Measurements from ENCODE around the gene SMU1. TPM values are rescaled to one million over a fixed set of nuclear protein-coding genes. Genes with fewer than 3 reads are reported as not detected.

SMU1 gene
- total RNA-seq, 6 donors from 2014 or later, result 7.9 to 19.8 (median 17.2) TPM

DNA sequence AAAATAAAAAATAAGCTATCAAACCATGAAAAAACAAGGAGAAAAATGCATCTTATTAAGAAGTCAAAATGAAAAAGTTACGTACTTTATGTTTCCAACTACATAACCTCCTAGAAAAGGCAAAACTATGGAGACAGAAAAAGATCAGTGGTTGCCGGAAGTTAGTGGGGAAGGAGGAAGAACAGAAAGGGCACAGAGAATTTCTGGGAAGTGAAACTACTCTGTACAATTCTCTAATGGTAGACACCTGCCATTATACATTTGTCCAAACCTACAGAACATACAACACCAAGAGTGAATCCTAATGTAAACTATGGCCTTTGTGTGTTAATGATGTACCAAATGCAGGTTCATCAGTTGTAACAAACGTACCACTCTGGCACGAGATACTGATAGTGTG lies 25.3 kb downstream of the SMU1 start:
- Histone ChIP-seq H3K36me3 (peaks cover 9 to 91% (median 48%) of the 10 kb centered on the region in 4 donors), H3K4me1 (no peaks in the 10 kb centered on the region), H3K27ac (no peak overlapping the region), H3K27me3 (no peaks in the 10 kb centered on the region), H3K4me3 (no peak overlapping the region), H3K9me3 (no peaks in the 10 kb centered on the region)
- DNase-seq (no peak), ATAC-seq (ENCODE audit: low FRiP score in 2 of 2) (no peak)
- 75 to 92% methylated on average over 4 of the region's 4 CpGs for WGBS, 2 donors
- no peak for TF ChIP-seq POLR2A (IDR thresholded peaks at IDR 0.05)
- TF ChIP-seq, protein P1, sequence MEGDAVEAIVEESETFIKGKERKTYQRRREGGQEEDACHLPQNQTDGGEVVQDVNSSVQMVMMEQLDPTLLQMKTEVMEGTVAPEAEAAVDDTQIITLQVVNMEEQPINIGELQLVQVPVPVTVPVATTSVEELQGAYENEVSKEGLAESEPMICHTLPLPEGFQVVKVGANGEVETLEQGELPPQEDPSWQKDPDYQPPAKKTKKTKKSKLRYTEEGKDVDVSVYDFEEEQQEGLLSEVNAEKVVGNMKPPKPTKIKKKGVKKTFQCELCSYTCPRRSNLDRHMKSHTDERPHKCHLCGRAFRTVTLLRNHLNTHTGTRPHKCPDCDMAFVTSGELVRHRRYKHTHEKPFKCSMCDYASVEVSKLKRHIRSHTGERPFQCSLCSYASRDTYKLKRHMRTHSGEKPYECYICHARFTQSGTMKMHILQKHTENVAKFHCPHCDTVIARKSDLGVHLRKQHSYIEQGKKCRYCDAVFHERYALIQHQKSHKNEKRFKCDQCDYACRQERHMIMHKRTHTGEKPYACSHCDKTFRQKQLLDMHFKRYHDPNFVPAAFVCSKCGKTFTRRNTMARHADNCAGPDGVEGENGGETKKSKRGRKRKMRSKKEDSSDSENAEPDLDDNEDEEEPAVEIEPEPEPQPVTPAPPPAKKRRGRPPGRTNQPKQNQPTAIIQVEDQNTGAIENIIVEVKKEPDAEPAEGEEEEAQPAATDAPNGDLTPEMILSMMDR (IDR thresholded peaks at IDR 0.05), result no peak
- no peak for TF ChIP-seq POLR2AphosphoS5 (IDR thresholded peaks at IDR 0.05)
- TF ChIP-seq EP300 (IDR thresholded peaks at IDR 0.05), result no peak

DNA sequence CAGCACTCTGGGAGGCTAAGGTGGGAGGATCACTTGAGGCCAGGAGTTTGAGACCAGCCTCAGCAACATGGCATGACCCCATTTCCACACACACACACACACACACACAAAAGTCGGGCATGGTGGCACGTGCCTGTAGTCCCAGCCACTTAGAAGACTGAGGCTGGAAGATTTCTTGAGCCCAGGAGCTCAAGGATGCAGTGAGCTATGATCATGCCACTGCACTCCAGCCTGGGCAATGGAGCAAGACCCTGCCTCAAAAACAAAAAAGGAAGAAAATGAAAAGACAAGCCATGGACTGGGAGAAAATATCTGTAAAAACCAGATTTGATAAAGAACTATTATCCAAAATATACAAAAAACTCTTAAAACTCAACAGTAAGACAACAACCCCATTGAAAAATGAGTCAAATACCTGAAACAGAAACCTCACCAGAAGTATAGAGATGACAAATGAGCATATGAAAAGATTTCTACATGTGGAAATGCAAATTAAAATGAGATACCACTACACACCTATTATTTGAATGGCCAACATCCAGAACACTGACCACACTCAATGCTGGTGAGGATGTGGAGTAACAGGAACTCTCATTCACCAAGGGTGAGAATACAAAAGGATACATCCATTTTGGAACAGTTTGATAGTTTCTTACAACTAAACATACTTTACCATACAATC lies 26.7 kb downstream of the SMU1 start:
- TF ChIP-seq, protein P1 (IDR thresholded peaks at IDR 0.05), result no peak
- no peak for TF ChIP-seq POLR2AphosphoS5 (IDR thresholded peaks at IDR 0.05)
- TF ChIP-seq EP300 (IDR thresholded peaks at IDR 0.05), result no peak
- no peak for TF ChIP-seq POLR2A (IDR thresholded peaks at IDR 0.05)
- no peaks in the 10 kb centered on the region for H3K9me3 ChIP-seq
- no peak overlapping the region for H3K4me3 ChIP-seq
- 93 to 94% methylated on average over 2 of the region's 2 CpGs for WGBS, 2 donors
- no peak overlapping the region for H3K27ac ChIP-seq
- ATAC-seq (ENCODE audit: low FRiP score in 2 of 2), result no peak
- no peaks in the 10 kb centered on the region for H3K27me3 ChIP-seq
- peaks cover 0 to 2% (median 0%) of the 10 kb centered on the region in 4 donors for H3K4me1 ChIP-seq
- DNase-seq, result no peak
- peaks cover 4 to 85% (median 37%) of the 10 kb centered on the region in 4 donors for H3K36me3 ChIP-seq

DNA sequence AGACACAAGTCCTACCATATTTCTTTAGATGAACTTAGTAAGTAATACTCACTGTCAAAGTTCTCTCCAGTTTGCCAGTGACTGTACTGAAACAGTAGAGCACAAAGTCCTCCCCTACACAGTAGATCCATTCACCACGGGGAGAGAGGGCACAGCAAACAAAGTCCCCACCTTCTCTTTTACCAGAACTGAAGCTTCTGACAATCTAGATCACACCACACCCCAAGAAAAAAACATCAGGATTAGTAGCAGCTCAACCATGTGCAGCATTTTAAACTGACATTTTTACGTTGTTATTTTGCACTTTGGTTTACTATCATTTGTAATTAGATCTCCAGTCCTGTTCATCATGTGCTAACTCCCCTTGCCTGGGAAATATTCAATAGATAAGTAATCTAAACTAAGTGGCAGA lies 28.4 kb downstream of the SMU1 start:
- H3K9me3 ChIP-seq, result no peaks in the 10 kb centered on the region
- no peak for DNase-seq
- ATAC-seq (ENCODE audit: low FRiP score in 2 of 2), result no peak
- peaks cover 3 to 15% (median 10%) of the 10 kb centered on the region in 4 donors for H3K4me1 ChIP-seq
- H3K27ac ChIP-seq, result no peak overlapping the region
- TF ChIP-seq EP300 (IDR thresholded peaks at IDR 0.05) (no peak), POLR2AphosphoS5 (IDR thresholded peaks at IDR 0.05) (no peak), POLR2A (IDR thresholded peaks at IDR 0.05) (no peak)
- TF ChIP-seq, protein P1 (IDR thresholded peaks at IDR 0.05), result no peak
- no peak overlapping the region for H3K4me3 ChIP-seq
- WGBS, 2 donors, result 86 to 92% methylated on average over 2 of the region's 2 CpGs
- H3K36me3 ChIP-seq, result peaks cover 4 to 68% (median 30%) of the 10 kb centered on the region in 4 donors
- no peaks in the 10 kb centered on the region for H3K27me3 ChIP-seq

DNA sequence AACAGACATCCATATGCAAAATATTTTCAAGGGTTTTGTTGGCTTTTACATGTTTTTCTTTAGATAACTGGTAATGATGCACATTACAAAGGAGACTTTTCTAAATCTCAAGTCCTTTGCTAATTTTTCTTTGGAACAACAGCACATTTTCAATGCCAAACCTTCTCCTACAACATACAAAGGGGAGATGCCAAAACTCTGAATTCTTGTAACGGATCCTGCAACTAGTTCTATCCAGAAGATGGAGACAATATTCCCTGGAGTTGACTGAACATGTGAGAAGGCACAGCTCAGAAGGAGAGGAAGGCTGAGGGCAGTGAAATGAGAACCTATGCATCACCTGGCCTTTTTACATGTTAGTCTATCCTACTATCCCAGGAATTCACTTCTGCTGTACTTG lies 30.4 kb downstream of the SMU1 start:
- ATAC-seq (ENCODE audit: low FRiP score in 2 of 2) (no peak), DNase-seq (no peak)
- Histone ChIP-seq H3K4me3 (no peak overlapping the region), H3K36me3 (peaks cover 4 to 50% (median 21%) of the 10 kb centered on the region in 4 donors), H3K27me3 (no peaks in the 10 kb centered on the region), H3K4me1 (peaks cover 8 to 15% (median 10%) of the 10 kb centered on the region in 4 donors), H3K27ac (no peak overlapping the region), H3K9me3 (no peaks in the 10 kb centered on the region)
- 76 to 86% methylated on average over 1 of the region's 1 CpG for WGBS, 2 donors
- TF ChIP-seq POLR2AphosphoS5 (IDR thresholded peaks at IDR 0.05) (no peak), EP300 (IDR thresholded peaks at IDR 0.05) (no peak), POLR2A (IDR thresholded peaks at IDR 0.05) (no peak)
- TF ChIP-seq, protein P1 (IDR thresholded peaks at IDR 0.05), result no peak

Data from upper lobe of left lung (tissue), 6 donors.